ENCODE results near the gene DNAJA3. TPM values are rescaled to one million over a fixed set of nuclear protein-coding genes. Genes with fewer than 3 reads are reported as not detected.

DNAJA3 gene
- total and polyA plus RNA-seq, 8 donors: 29.0 to 53.5 (median 35.6) TPM

GRCh38 chr16:4401094-4401501, 24.6 kb upstream of the DNAJA3 start:
- no peak for TF ChIP-seq CTCF (IDR thresholded peaks at IDR 0.05)
- Histone ChIP-seq H3K4me1 (peaks cover 0 to 17% of the 10 kb centered on the region in 2 donors), H3K36me3 (peaks cover 0 to 99% of the 10 kb centered on the region in 2 donors), H3K27me3 (no peaks in the 10 kb centered on the region), H3K4me3 (no peak overlapping the region), H3K27ac (no peak overlapping the region), H3K9me3 (no peaks in the 10 kb centered on the region)
- no peak for ATAC-seq
- DNase-seq: no peak
- intact Hi-C loops (cut with DNase I): loop anchor here in 1 of 2 donors (5.0 kb wide), 1 partner anchor 44 kb away; no protein-coding TSS in a partner anchor

GRCh38 chr16:4401510-4401909, 24.2 kb upstream of the DNAJA3 start:
- Histone ChIP-seq H3K4me1 (peaks cover 0 to 17% of the 10 kb centered on the region in 2 donors), H3K27ac (no peak overlapping the region), H3K27me3 (no peaks in the 10 kb centered on the region), H3K36me3 (peaks cover 0 to 99% of the 10 kb centered on the region in 2 donors), H3K9me3 (no peaks in the 10 kb centered on the region), H3K4me3 (no peak overlapping the region)
- DNase-seq: no peak
- TF ChIP-seq CTCF (IDR thresholded peaks at IDR 0.05): no peak
- intact Hi-C loops (cut with DNase I): loop anchor here in 1 of 2 donors (5.0 kb wide), 1 partner anchor 44 kb away; no protein-coding TSS in a partner anchor
- ATAC-seq: no peak

GRCh38 chr16:4402439-4403132, 23.1 kb upstream of the DNAJA3 start:
- H3K4me1 ChIP-seq: peaks cover 0 to 17% of the 10 kb centered on the region in 2 donors
- H3K27ac ChIP-seq: no peak overlapping the region
- ATAC-seq (peak; percentile 97), DNase-seq (peak; percentile 76 to 95 (median 84))
- H3K4me3 ChIP-seq: no peak overlapping the region
- peaks cover 0 to 99% of the 10 kb centered on the region in 2 donors for H3K36me3 ChIP-seq
- intact Hi-C loops (cut with DNase I): loop anchor here (2.0 to 5.0 kb wide), 2 partner anchors 44 to 45 kb away; no protein-coding TSS in a partner anchor
- peak; percentile 92 to 95 for TF ChIP-seq CTCF (IDR thresholded peaks at IDR 0.05)
- H3K9me3 ChIP-seq: no peaks in the 10 kb centered on the region
- no peaks in the 10 kb centered on the region for H3K27me3 ChIP-seq

- H3K9me3 ChIP-seq: no peaks in the 10 kb centered on the region
- H3K27me3 ChIP-seq: no peaks in the 10 kb centered on the region
- intact Hi-C loops (cut with DNase I): loop anchor here (2.0 to 5.0 kb wide), 2 partner anchors 45 to 46 kb away; no protein-coding TSS in a partner anchor
- no peak for ATAC-seq
- H3K36me3 ChIP-seq: peaks cover 0 to 99% of the 10 kb centered on the region in 2 donors
- DNase-seq: no peak
- H3K4me1 ChIP-seq: peaks cover 3 to 19% of the 10 kb centered on the region in 2 donors
- H3K4me3 ChIP-seq: no peak overlapping the region
- H3K27ac ChIP-seq: no peak overlapping the region
- no peak for TF ChIP-seq CTCF (IDR thresholded peaks at IDR 0.05)
Measured at GRCh38 chr16:4403133-4403949, 22.3 kb upstream of the DNAJA3 start.
